OCI-LY7 (cell line): ENCODE measurements around the gene TECPR2.

ENCODE experiments used
- EZH2phosphoT487 ChIP-seq: fragments of 200-600 bp; sonication (generic); IDR thresholded peaks from 2 replicates; pipeline ENCODE4 v1.6.1; 2018; ENCODE audit warnings: low read depth, borderline replicate concordance, mild to moderate bottlenecking, mixed run types, antibody characterized with exemption, low read length, moderate library complexity, mixed read lengths
- TF ChIP-seq, protein P1 (sequence below): fragments of 200-600 bp; sonication (generic); conservative IDR thresholded peaks from 2 replicates; pipeline ENCODE4 v1.5.1; 2014; ENCODE audit warnings: mild to moderate bottlenecking, antibody characterized with exemption, low read length, moderate library complexity, mixed read lengths

DNA sequence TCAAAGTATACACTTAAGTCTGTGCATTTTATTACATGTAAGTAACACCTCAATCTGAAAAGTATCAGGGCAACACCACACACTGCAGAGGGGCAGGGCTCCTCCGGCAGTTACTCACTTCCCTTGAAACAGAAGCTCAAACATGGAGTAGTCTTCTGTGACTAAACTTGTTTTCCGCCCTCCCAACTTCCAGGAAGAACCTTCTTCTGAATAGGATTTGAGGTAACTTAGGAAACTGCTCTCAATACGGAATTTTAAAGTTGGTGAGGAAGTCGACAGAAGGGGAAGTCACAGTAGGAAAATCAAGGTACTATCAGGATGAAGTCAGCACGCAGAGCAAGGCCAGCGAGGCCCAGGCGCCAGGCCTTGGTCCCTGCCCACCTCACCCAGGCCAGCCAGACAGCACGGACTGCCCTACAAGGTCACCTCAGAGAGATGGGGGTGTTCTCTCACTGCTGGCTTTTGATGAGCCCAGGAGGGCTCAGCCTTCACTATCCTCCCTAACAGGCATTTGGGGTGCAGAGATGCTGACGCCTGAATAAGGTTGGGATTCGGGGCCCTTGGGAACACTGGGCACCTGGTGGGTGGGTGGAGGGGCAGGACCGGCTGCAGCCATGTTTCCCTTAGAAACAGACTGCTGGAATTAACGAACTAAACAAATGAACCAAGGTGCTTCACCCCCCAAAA lies 141.0 kb downstream of the TECPR2 start:
- TF ChIP-seq, protein P1, sequence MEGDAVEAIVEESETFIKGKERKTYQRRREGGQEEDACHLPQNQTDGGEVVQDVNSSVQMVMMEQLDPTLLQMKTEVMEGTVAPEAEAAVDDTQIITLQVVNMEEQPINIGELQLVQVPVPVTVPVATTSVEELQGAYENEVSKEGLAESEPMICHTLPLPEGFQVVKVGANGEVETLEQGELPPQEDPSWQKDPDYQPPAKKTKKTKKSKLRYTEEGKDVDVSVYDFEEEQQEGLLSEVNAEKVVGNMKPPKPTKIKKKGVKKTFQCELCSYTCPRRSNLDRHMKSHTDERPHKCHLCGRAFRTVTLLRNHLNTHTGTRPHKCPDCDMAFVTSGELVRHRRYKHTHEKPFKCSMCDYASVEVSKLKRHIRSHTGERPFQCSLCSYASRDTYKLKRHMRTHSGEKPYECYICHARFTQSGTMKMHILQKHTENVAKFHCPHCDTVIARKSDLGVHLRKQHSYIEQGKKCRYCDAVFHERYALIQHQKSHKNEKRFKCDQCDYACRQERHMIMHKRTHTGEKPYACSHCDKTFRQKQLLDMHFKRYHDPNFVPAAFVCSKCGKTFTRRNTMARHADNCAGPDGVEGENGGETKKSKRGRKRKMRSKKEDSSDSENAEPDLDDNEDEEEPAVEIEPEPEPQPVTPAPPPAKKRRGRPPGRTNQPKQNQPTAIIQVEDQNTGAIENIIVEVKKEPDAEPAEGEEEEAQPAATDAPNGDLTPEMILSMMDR: no peak
- TF ChIP-seq EZH2phosphoT487: no peak
